Glomerular visceral epithelial cell (primary cell): Measurements from ENCODE around the gene ACBD6.
"Not testable (repeated sequence)": the region's sequence is repeated elsewhere in the genome, so short reads cannot be mapped to it uniquely, and the experiment has no call there.

ENCODE experiments used
- DNase-seq: peaks from one replicate; pipeline ENCODE4 v3.0.0-alpha.2; 2016; ENCODE audit errors: extremely low spot score

ACBD6 gene

GRCh38 chr1:180488661-180489060 lies 13.7 kb downstream of the ACBD6 start:
- DNase-seq = no peak

- no peak for DNase-seq
Measured at GRCh38 chr1:180486092-180486491, 16.3 kb downstream of the ACBD6 start.

GRCh38 chr1:180484490-180484889 lies 17.9 kb downstream of the ACBD6 start:
- DNase-seq = no peak

- peak; percentile 57 for DNase-seq
Measured at GRCh38 chr1:180482425-180483275, 19.7 kb downstream of the ACBD6 start.

- no peak for DNase-seq
Measured at GRCh38 chr1:180470031-180470430, 32.3 kb downstream of the ACBD6 start.

- DNase-seq = no peak
Measured at GRCh38 chr1:180468311-180468710, 34.1 kb downstream of the ACBD6 start.

- no peak for DNase-seq
Measured at GRCh38 chr1:180462102-180462501, 40.3 kb downstream of the ACBD6 start.

- not testable (repeated sequence) for DNase-seq
Measured at GRCh38 chr1:180461682-180462081, 40.7 kb downstream of the ACBD6 start.

- DNase-seq = no peak
Measured at GRCh38 chr1:180458807-180459206, 43.6 kb downstream of the ACBD6 start.

GRCh38 chr1:180456191-180456590 lies 46.2 kb downstream of the ACBD6 start:
- DNase-seq = no peak

GRCh38 chr1:180451504-180451903 lies 50.9 kb downstream of the ACBD6 start:
- no peak for DNase-seq

- DNase-seq = no peak
Measured at GRCh38 chr1:180444522-180444921, 57.9 kb downstream of the ACBD6 start.

GRCh38 chr1:180440335-180440734 lies 62.0 kb downstream of the ACBD6 start:
- no peak for DNase-seq

- DNase-seq = no peak
Measured at GRCh38 chr1:180435566-180435965, 66.8 kb downstream of the ACBD6 start.

GRCh38 chr1:180433873-180434272 lies 68.5 kb downstream of the ACBD6 start:
- DNase-seq = no peak

GRCh38 chr1:180431683-180432082 lies 70.7 kb downstream of the ACBD6 start:
- DNase-seq = no peak

- no peak for DNase-seq
Measured at GRCh38 chr1:180428782-180429695, 73.3 kb downstream of the ACBD6 start.

GRCh38 chr1:180425952-180426351 lies 76.4 kb downstream of the ACBD6 start:
- DNase-seq = no peak

GRCh38 chr1:180424848-180425457 lies 77.4 kb downstream of the ACBD6 start:
- no peak for DNase-seq

- no peak for DNase-seq
Measured at GRCh38 chr1:180421614-180422013, 80.8 kb downstream of the ACBD6 start.

GRCh38 chr1:180421145-180421544 lies 81.2 kb downstream of the ACBD6 start:
- DNase-seq = not testable (repeated sequence)

GRCh38 chr1:180415985-180416633 lies 86.3 kb downstream of the ACBD6 start:
- peak; percentile 15 for DNase-seq
